ENCODE results near the gene AIMP2.

DNA sequence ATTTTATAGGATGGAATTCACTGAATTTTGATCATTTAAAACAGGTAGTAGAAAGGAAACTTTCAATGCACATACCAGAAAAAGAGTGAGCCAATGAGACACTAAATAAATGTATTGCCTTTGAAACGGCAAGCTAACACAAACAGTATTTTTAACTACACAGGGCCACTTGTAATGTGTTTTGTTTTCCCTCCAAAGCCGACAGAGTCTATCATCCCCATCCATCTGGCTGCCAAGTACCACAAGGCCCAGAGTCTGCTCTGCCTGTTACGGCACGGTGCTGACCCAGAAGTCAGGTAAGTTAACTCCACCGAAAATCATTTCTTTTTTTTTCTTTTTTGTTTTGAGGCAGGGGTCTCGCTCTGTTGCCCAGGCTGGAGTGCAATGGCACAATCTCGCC lies 23.6 kb downstream of the AIMP2 start:
- TF ChIP-seq, protein P1, sequence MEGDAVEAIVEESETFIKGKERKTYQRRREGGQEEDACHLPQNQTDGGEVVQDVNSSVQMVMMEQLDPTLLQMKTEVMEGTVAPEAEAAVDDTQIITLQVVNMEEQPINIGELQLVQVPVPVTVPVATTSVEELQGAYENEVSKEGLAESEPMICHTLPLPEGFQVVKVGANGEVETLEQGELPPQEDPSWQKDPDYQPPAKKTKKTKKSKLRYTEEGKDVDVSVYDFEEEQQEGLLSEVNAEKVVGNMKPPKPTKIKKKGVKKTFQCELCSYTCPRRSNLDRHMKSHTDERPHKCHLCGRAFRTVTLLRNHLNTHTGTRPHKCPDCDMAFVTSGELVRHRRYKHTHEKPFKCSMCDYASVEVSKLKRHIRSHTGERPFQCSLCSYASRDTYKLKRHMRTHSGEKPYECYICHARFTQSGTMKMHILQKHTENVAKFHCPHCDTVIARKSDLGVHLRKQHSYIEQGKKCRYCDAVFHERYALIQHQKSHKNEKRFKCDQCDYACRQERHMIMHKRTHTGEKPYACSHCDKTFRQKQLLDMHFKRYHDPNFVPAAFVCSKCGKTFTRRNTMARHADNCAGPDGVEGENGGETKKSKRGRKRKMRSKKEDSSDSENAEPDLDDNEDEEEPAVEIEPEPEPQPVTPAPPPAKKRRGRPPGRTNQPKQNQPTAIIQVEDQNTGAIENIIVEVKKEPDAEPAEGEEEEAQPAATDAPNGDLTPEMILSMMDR (IDR thresholded peaks at IDR 0.05), result no peak
- no peak for TF ChIP-seq POLR2A (IDR thresholded peaks at IDR 0.05)

Measured in uterus (tissue), 2 donors.